NT2/D1 (cell line): Measurements from ENCODE around the gene PTGER3.

ENCODE experiments used
- DNase-seq: peaks from one replicate; pipeline ENCODE4 v3.0.0-alpha.2; 2011; ENCODE audit warnings: low read depth, low spot score
- H3K27me3 ChIP-seq: 2 replicates; pipeline ENCODE4 v1.6.0; 2011; ENCODE audit warnings: mild to moderate bottlenecking; ENCODE audit not compliant: insufficient read length, insufficient read depth
- H3K36me3 ChIP-seq: 2 replicates; pipeline ENCODE4 v1.6.1; 2011; ENCODE audit warnings: mild to moderate bottlenecking, low read length, mixed read lengths; ENCODE audit not compliant: insufficient read depth, insufficient read length
- H3K4me1 ChIP-seq: 2 replicates; pipeline ENCODE4 v1.5.1; 2011; ENCODE audit not compliant: insufficient read depth, insufficient read length
- H3K4me3 ChIP-seq: 2 replicates; pipeline ENCODE4 v1.5.1; 2011; ENCODE audit warnings: low read depth; ENCODE audit not compliant: insufficient read length
- H3K9ac ChIP-seq: 2 replicates; pipeline ENCODE4 v1.6.0; 2011; ENCODE audit warnings: low read depth; ENCODE audit not compliant: insufficient read length
- H3K9me3 ChIP-seq: 2 replicates; pipeline ENCODE4 v1.5.1; 2011; ENCODE audit warnings: mild to moderate bottlenecking, low read length; ENCODE audit not compliant: insufficient read depth
- SUZ12 ChIP-seq: IDR thresholded peaks from 2 replicates; pipeline ENCODE4 v1.6.1; 2011; ENCODE audit not compliant: insufficient read length, insufficient read depth; ENCODE audit errors: extremely low read depth
- YY1 ChIP-seq: IDR thresholded peaks from 2 replicates; pipeline ENCODE4 v1.6.1; 2011; ENCODE audit not compliant: insufficient read length, insufficient read depth
- ZNF274 ChIP-seq: IDR thresholded peaks from 2 replicates; pipeline ENCODE4 v1.6.1; 2011; ENCODE audit warnings: mild to moderate bottlenecking, low read depth, low read length

Gene PTGER3

GRCh38 chr1:71045463-71046028 is 2.1 kb downstream of the PTGER3 start:
- H3K9ac ChIP-seq = no peak overlapping the region
- no peak overlapping the region for H3K4me3 ChIP-seq
- no peak for TF ChIP-seq ZNF274
- TF ChIP-seq YY1 = no peak
- TF ChIP-seq SUZ12 = no peak
- H3K4me1 ChIP-seq = peaks cover 2% of the 10 kb centered on the region
- no peaks in the 10 kb centered on the region for H3K9me3 ChIP-seq
- H3K27me3 ChIP-seq = peaks cover 32% of the 10 kb centered on the region
- no peaks in the 10 kb centered on the region for H3K36me3 ChIP-seq
- DNase-seq = no peak

- H3K9me3 ChIP-seq = no peaks in the 10 kb centered on the region
- no peak overlapping the region for H3K9ac ChIP-seq
- H3K4me1 ChIP-seq = peaks cover 2% of the 10 kb centered on the region
- peaks cover 32% of the 10 kb centered on the region for H3K27me3 ChIP-seq
- no peak overlapping the region for H3K4me3 ChIP-seq
- no peak for TF ChIP-seq YY1
- no peak for TF ChIP-seq SUZ12
- no peak for TF ChIP-seq ZNF274
- no peak for DNase-seq
- H3K36me3 ChIP-seq = no peaks in the 10 kb centered on the region
Observed at GRCh38 chr1:71044833-71045232, 2.8 kb downstream of the PTGER3 start.

- Histone ChIP-seq H3K4me3 (no peak overlapping the region), H3K4me1 (peaks cover 2% of the 10 kb centered on the region), H3K9ac (no peak overlapping the region), H3K9me3 (no peaks in the 10 kb centered on the region), H3K27me3 (peaks cover 20% of the 10 kb centered on the region), H3K36me3 (no peaks in the 10 kb centered on the region)
- DNase-seq = no peak
- TF ChIP-seq ZNF274 (no peak), SUZ12 (no peak), YY1 (no peak)
Observed at GRCh38 chr1:71043065-71043464, 4.6 kb downstream of the PTGER3 start.

GRCh38 chr1:71041806-71042205 is 5.8 kb downstream of the PTGER3 start:
- H3K9ac ChIP-seq = no peak overlapping the region
- TF ChIP-seq YY1 (no peak), ZNF274 (no peak), SUZ12 (no peak)
- peaks cover 7% of the 10 kb centered on the region for H3K27me3 ChIP-seq
- H3K4me1 ChIP-seq = peaks cover under 1% of the 10 kb centered on the region
- DNase-seq = no peak
- no peak overlapping the region for H3K4me3 ChIP-seq
- H3K36me3 ChIP-seq = no peaks in the 10 kb centered on the region
- no peaks in the 10 kb centered on the region for H3K9me3 ChIP-seq

- DNase-seq = no peak
- Histone ChIP-seq H3K4me3 (no peak overlapping the region), H3K9me3 (no peaks in the 10 kb centered on the region), H3K9ac (no peak overlapping the region), H3K4me1 (no peaks in the 10 kb centered on the region), H3K36me3 (no peaks in the 10 kb centered on the region), H3K27me3 (no peaks in the 10 kb centered on the region)
- TF ChIP-seq ZNF274 = no peak
- no peak for TF ChIP-seq SUZ12
- TF ChIP-seq YY1 = no peak
Observed at GRCh38 chr1:71039661-71040262, 7.9 kb downstream of the PTGER3 start.

- no peak overlapping the region for H3K4me3 ChIP-seq
- TF ChIP-seq SUZ12 (no peak), YY1 (no peak), ZNF274 (no peak)
- no peaks in the 10 kb centered on the region for H3K36me3 ChIP-seq
- no peak for DNase-seq
- no peak overlapping the region for H3K9ac ChIP-seq
- no peaks in the 10 kb centered on the region for H3K9me3 ChIP-seq
- H3K27me3 ChIP-seq = no peaks in the 10 kb centered on the region
- no peaks in the 10 kb centered on the region for H3K4me1 ChIP-seq
Observed at GRCh38 chr1:71038942-71039341, 8.7 kb downstream of the PTGER3 start.

- Histone ChIP-seq H3K4me1 (no peaks in the 10 kb centered on the region), H3K27me3 (no peaks in the 10 kb centered on the region), H3K9me3 (no peaks in the 10 kb centered on the region), H3K36me3 (no peaks in the 10 kb centered on the region), H3K9ac (no peak overlapping the region), H3K4me3 (no peak overlapping the region)
- TF ChIP-seq ZNF274 = no peak
- no peak for TF ChIP-seq YY1
- TF ChIP-seq SUZ12 = no peak
- DNase-seq = no peak
Observed at GRCh38 chr1:71037829-71038620, 9.6 kb downstream of the PTGER3 start.
